Measurements from ENCODE around the gene HLA-A.

DNA sequence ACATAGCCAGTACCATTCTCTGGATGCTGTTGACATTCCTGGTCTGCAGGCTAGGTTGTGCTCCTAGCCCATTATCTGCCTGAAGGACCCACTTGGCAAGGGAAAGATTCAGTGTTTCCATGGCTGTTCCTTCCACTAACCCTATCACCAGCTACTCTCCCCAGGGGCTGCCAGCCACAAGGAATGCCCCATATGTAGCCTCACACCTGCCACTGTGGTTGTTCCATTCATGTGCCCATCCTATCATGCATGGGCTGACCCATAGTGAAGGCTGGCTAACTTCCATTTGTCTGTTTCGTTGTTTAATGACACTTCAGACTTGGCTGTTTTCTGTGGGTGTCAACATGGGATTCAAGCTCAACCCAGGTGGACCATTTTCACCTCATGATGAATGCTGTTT, 25.6 kb upstream of the HLA-A start:
- TF ChIP-seq, protein P1, sequence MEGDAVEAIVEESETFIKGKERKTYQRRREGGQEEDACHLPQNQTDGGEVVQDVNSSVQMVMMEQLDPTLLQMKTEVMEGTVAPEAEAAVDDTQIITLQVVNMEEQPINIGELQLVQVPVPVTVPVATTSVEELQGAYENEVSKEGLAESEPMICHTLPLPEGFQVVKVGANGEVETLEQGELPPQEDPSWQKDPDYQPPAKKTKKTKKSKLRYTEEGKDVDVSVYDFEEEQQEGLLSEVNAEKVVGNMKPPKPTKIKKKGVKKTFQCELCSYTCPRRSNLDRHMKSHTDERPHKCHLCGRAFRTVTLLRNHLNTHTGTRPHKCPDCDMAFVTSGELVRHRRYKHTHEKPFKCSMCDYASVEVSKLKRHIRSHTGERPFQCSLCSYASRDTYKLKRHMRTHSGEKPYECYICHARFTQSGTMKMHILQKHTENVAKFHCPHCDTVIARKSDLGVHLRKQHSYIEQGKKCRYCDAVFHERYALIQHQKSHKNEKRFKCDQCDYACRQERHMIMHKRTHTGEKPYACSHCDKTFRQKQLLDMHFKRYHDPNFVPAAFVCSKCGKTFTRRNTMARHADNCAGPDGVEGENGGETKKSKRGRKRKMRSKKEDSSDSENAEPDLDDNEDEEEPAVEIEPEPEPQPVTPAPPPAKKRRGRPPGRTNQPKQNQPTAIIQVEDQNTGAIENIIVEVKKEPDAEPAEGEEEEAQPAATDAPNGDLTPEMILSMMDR (IDR thresholded peaks at IDR 0.05; ENCODE audit: insufficient read depth, low read length): no peak
- no peak for TF ChIP-seq POLR2AphosphoS5 (IDR thresholded peaks at IDR 0.05; ENCODE audit: low read depth)
- no peak for TF ChIP-seq GABPA (IDR thresholded peaks at IDR 0.05; ENCODE audit: low read depth)
- TF ChIP-seq REST (IDR thresholded peaks at IDR 0.05; ENCODE audit: insufficient replicate concordance, low read depth): no peak
